ENCODE results near the gene MORC3. TPM values are rescaled to one million over a fixed set of nuclear protein-coding genes. Genes with fewer than 3 reads are reported as not detected.
"Not testable (repeated sequence)": the region's sequence is repeated elsewhere in the genome, so short reads cannot be mapped to it uniquely, and the experiment has no call there.

Gene MORC3
- total RNA-seq, 1 donor from 2014 or later, result 58.8 TPM

- DNase-seq (ENCODE audit: low spot score), result no peak
- intact Hi-C loops (cut with DNase I), result no loop called here
- no peak for ATAC-seq
These were observed 49.2 kb downstream of the MORC3 start for GRCh38 chr21:36369064-36369685.

GRCh38 chr21:36375994-36376393 lies 56.0 kb downstream of the MORC3 start:
- DNase-seq (ENCODE audit: low spot score), result no peak
- ATAC-seq, result no peak
- intact Hi-C loops (cut with DNase I), result no loop called here

- DNase-seq (ENCODE audit: low spot score), result no peak
- intact Hi-C loops (cut with DNase I), result no loop called here
- ATAC-seq, result no peak
These were observed 57.4 kb downstream of the MORC3 start for GRCh38 chr21:36377391-36377842.

- DNase-seq (ENCODE audit: low spot score), result no peak
- intact Hi-C loops (cut with DNase I), result no loop called here
- peak; percentile 39 for ATAC-seq
These were observed 59.3 kb downstream of the MORC3 start for GRCh38 chr21:36379251-36379650.

- DNase-seq (ENCODE audit: low spot score) (no peak), ATAC-seq (no peak)
- intact Hi-C loops (cut with DNase I), result no loop called here
These were observed 62.0 kb downstream of the MORC3 start for GRCh38 chr21:36381841-36382589.

- ATAC-seq; intact Hi-C loops (cut with DNase I); DNase-seq (ENCODE audit: low spot score): not testable (repeated sequence)
These were observed 62.7 kb downstream of the MORC3 start for GRCh38 chr21:36382722-36383121.

- peak; percentile 20 for ATAC-seq
- intact Hi-C loops (cut with DNase I), result no loop called here
- DNase-seq (ENCODE audit: low spot score), result no peak
These were observed 64.9 kb downstream of the MORC3 start for GRCh38 chr21:36384885-36385232.

GRCh38 chr21:36385233-36386030 lies 65.4 kb downstream of the MORC3 start, which contains the start of gene CHAF1B:
TSS of gene CHAF1B (plus strand) at chr21:36385392. CDS start at chr21:36386137, 745 bp downstream.
- intact Hi-C loops (cut with DNase I), result no loop called here
- peak; percentile 90 for DNase-seq (ENCODE audit: low spot score)
- peak; percentile 96 for ATAC-seq

GRCh38 chr21:36386031-36386642 lies 66.1 kb downstream of the MORC3 start:
- ATAC-seq (no peak), DNase-seq (ENCODE audit: low spot score) (no peak)
- intact Hi-C loops (cut with DNase I), result no loop called here

GRCh38 chr21:36388096-36388495 lies 68.1 kb downstream of the MORC3 start:
- DNase-seq (ENCODE audit: low spot score), result no peak
- no peak for ATAC-seq
- intact Hi-C loops (cut with DNase I), result no loop called here

- intact Hi-C loops (cut with DNase I), result no loop called here
- ATAC-seq, result no peak
- DNase-seq (ENCODE audit: low spot score), result no peak
These were observed 68.8 kb downstream of the MORC3 start for GRCh38 chr21:36388835-36389234.

- DNase-seq (ENCODE audit: low spot score); intact Hi-C loops (cut with DNase I); ATAC-seq: not testable (repeated sequence)
These were observed 71.7 kb downstream of the MORC3 start for GRCh38 chr21:36391649-36392048.

- ATAC-seq, result no peak
- intact Hi-C loops (cut with DNase I), result no loop called here
- DNase-seq (ENCODE audit: low spot score), result no peak
These were observed 75.5 kb downstream of the MORC3 start for GRCh38 chr21:36395353-36396111.

GRCh38 chr21:36396325-36396724 lies 76.3 kb downstream of the MORC3 start:
- intact Hi-C loops (cut with DNase I), result no loop called here
- ATAC-seq (no peak), DNase-seq (ENCODE audit: low spot score) (peak; percentile 13)

GRCh38 chr21:36396971-36397370 lies 77.0 kb downstream of the MORC3 start:
- intact Hi-C loops (cut with DNase I), result no loop called here

GRCh38 chr21:36397606-36398005 lies 77.6 kb downstream of the MORC3 start:
- DNase-seq (ENCODE audit: low spot score), result no peak
- intact Hi-C loops (cut with DNase I), result no loop called here
- no peak for ATAC-seq

More at GRCh38 chr21:36396971-36397370, 77.0 kb downstream of the MORC3 start:
- ATAC-seq (no peak), DNase-seq (ENCODE audit: low spot score) (no peak)

GRCh38 chr21:36399736-36400135 lies 79.7 kb downstream of the MORC3 start:
- ATAC-seq; intact Hi-C loops (cut with DNase I): not testable (repeated sequence)
- DNase-seq (ENCODE audit: low spot score), result peak; percentile 12

- ATAC-seq, result no peak
- intact Hi-C loops (cut with DNase I), result no loop called here
These were observed 80.7 kb downstream of the MORC3 start for GRCh38 chr21:36400719-36401118.

GRCh38 chr21:36402339-36402738 lies 82.3 kb downstream of the MORC3 start:
- ATAC-seq, result no peak
- intact Hi-C loops (cut with DNase I), result no loop called here
- DNase-seq (ENCODE audit: low spot score), result no peak

More at GRCh38 chr21:36400719-36401118, 80.7 kb downstream of the MORC3 start:
- peak; percentile 38 for DNase-seq (ENCODE audit: low spot score)
